GM18498 (cell line): Measurements from ENCODE around the gene GPR39.

Source experiments
- ATAC-seq: cut with Tn5 transposase; IDR thresholded peaks from one replicate; pipeline ENCODE4 v1.9.1; 2021; ENCODE audit warnings: mild to moderate bottlenecking, moderate library complexity; ENCODE audit not compliant: unreplicated experiment

Gene GPR39

DNA sequence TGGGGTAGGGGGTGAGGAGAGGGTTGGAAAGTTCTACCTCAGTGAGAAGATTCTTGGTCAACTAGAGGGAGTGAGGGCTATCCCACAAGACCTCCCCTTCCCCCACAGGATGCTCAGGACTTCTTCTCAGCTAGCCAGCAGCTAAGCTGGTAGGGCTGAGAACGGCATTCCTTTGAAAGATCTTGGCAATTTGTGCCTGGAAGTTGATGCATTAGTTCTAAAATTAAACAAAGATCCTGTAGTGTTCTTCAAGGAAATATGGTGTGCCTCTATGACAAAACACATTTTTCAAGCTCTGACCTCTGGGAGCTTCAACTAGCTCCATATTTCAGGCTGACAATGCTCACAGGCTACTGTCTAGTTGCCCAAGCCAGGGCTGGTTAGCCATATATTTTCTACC lies 251.1 kb downstream of the GPR39 start:
- ATAC-seq: no peak

DNA sequence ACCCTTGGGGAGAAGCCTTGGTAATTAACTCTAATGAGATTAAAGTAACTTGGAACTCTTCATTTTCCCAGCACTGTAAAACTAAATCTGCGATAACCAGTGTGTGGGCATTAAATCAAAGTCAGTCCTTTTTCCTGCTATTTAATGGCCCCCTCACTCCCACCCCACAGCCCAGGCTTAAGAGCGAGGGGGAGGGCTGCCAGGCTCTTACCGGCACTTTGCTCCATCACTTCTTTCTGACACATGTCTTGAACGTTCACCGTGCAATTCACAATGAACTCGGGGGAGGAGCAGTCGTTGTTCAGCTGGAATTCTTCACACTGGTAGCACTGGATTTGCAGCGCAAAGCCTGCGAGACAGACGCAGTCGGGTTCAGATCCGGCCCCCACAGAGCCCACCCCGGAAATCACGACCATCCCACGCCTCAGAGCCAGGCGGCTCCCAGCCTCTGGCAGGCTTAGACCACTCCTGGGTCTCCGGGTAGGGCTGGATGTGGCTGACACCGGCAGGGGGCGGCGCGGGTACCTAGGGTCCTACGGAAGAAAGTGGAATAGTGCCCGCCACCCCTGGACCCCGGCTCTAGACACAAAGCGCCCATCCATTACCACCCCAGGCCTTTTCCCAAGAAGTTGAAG lies 251.7 kb downstream of the GPR39 start:
- no peak for ATAC-seq

DNA sequence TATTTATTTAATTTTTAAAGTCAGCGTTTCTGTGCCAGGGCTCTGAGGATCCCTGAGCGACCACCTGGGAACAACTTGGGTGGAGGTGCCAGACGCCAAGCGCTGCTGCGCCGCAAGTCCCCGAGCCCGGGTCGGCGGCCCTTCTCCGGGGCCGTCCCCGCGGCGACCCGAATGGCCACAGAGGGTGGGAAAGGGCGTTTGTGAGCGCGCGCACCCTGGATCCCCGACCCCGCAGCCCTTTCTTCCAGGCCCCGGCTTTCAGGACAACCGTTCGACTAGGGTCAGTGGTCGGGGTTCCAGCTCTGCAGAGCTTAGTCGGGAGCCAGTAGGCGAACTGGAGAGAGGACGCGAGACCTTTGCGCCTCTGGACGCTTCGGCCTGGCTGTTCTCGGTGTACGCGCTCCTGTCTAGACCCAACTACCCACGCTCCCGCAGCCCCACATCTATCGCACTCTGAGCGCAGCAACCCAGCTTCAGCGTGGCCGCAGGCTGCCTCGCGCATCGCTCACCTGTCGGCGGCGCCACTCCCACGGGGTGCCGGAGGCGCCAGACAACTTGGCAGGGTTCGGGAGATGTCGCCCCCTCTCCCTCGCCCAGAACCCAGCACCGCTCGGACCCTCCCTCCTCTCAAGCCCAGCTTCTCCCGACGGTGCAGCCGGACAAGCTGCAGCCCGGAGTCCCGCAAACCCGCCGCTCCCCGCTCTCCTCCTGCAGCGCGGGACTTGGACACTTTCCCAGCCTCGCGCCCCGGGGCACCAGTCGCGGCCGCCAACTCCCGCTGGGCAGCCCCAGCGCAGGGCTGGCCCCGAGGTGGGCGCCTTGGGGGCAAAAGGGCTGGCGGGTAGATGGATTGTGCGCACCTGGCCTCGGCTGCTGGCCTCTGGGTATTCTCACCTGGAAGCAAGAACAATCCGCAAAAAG lies 252.6 kb downstream of the GPR39 start:
- ATAC-seq: no peak

- ATAC-seq: no peak
Observed at GRCh38 chr2:132669908-132670495, 253.4 kb downstream of the GPR39 start, which contains the start of gene LYPD1. Gene LYPD1, minus strand, starts transcription at chr2:132670205. Its CDS starts 273 bp downstream, at chr2:132669932.

- no peak for ATAC-seq
Observed at GRCh38 chr2:132670496-132671150, 254.0 kb downstream of the GPR39 start.

- ATAC-seq: no peak
Observed at GRCh38 chr2:132671151-132671835, 254.7 kb downstream of the GPR39 start.

- no peak for ATAC-seq
Observed at GRCh38 chr2:132676999-132677398, 260.4 kb downstream of the GPR39 start.

- no peak for ATAC-seq
Observed at GRCh38 chr2:132677661-132678060, 261.1 kb downstream of the GPR39 start.

GRCh38 chr2:132678483-132678882 lies 261.9 kb downstream of the GPR39 start:
- no peak for ATAC-seq

- no peak for ATAC-seq
Observed at GRCh38 chr2:132680544-132680943, 263.9 kb downstream of the GPR39 start.

DNA sequence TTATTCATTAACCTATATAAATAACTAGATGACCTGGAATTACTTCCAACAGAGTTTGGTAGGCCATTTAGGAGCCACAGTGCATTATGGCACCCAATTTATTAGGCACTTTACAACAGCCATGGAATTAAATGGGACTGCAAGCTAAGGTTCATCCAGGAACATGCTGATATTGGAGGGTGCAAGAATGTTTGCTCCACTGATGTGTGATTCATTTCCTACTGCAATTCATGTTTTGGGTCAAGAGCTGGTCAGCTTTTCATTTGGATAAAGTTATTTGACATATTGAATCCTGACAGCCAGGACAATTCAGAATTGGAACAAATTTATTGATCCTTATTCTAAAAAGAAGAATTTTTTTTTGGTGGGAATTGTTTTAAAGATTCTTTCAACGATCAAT lies 265.2 kb downstream of the GPR39 start:
- no peak for ATAC-seq

DNA sequence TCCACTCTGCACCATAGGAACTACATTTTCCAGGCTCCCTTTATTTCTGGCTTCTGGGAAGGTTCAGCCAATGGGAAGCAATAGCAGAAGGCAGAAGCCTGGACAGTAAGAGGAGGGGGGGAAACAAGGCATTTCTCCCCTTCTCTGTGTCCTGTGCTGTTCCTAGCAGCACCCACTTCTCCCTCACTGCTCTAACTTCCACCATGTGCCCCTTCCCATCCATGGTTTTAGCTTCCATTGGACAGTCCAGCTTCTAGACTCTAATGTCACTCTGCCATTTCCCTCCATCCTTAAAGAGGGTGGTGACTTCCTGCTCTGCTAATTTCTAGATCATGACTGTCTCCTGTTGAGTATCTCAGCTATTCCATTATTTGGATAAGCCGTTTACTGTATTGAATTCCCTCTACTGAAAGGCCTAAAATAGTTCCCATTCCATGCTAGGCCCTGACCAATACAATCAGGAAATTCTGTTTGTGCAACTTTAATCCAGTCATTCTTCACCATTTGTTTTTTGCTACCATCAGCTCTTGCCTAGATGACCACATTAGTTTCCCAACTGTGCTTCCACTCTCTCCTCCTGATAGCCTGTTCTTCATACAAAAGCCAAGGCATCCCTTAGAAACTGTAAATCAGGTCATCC lies 274.2 kb downstream of the GPR39 start:
- no peak for ATAC-seq

DNA sequence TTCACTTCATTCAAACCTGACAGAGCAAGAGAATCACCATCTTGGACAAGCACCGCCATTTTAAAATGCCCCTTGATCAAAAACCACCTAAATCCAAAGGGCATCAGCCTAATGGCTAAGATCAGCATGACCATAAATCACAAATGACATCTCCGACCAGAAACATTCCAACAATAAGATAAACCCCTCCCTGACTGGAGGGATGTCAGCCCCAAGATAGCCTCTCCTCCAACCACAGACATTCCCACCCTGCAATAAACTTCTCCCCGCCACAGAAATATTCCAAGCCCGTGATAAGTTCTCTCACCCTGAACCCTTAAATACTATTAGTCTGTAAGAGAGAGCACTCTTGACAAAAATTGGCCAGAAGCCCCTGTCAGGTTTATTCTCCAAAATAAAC lies 275.0 kb downstream of the GPR39 start:
- no peak for ATAC-seq

GRCh38 chr2:132692816-132693215 lies 276.2 kb downstream of the GPR39 start:
- ATAC-seq: no peak
